Astrocyte (in vitro differentiated cells and primary cell): ENCODE data around the gene PLD4. TPM values are rescaled to one million over a fixed set of nuclear protein-coding genes. Genes with fewer than 3 reads are reported as not detected.

Experiments
- DNase-seq: peaks from one replicate; pipeline ENCODE4 v3.0.0-alpha.2; 2010; ENCODE audit warnings: low read depth
- FAIRE-seq: peaks from 2 replicates; lab custom pipeline; 2011; peaks lifted over from hg19 to GRCh38; lab: Jason Lieb, UNC
- H2AFZ ChIP-seq: 2 replicates; pipeline ENCODE4 v1.6.0; 2012; ENCODE audit warnings: low read depth, low read length, inconsistent platforms
- H3K27ac ChIP-seq: 2 replicates; pipeline ENCODE4 v1.5.1; 2011; ENCODE audit warnings: low read depth, low read length, inconsistent platforms
- H3K27me3 ChIP-seq: 2 replicates; pipeline ENCODE4 v1.6.0; 2011; ENCODE audit warnings: low read length, inconsistent platforms; ENCODE audit not compliant: insufficient read depth
- H3K36me3 ChIP-seq: 2 replicates; pipeline ENCODE4 v1.5.1; 2011; ENCODE audit warnings: low read length, inconsistent platforms; ENCODE audit not compliant: insufficient read depth
- H3K4me1 ChIP-seq: 2 replicates; pipeline ENCODE4 v1.5.1; 2011; ENCODE audit warnings: low read length, inconsistent platforms; ENCODE audit not compliant: insufficient read depth
- H3K4me2 ChIP-seq: 2 replicates; pipeline ENCODE4 v1.6.0; 2012; ENCODE audit warnings: low read length, inconsistent platforms
- H3K4me3 ChIP-seq: 2 replicates; pipeline ENCODE4 v1.5.1; 2011; ENCODE audit warnings: low read depth, mild to moderate bottlenecking, low read length, inconsistent platforms; ENCODE audit not compliant: insufficient read depth
- H3K79me2 ChIP-seq: 2 replicates; pipeline ENCODE4 v1.6.0; 2012; ENCODE audit warnings: mild to moderate bottlenecking, low read length, inconsistent platforms; ENCODE audit not compliant: insufficient read depth
- H3K9ac ChIP-seq: 2 replicates; pipeline ENCODE4 v1.6.0; 2012; ENCODE audit warnings: mild to moderate bottlenecking, low read length, inconsistent platforms
- H3K9me3 ChIP-seq: 2 replicates; pipeline ENCODE4 v1.5.1; 2012; ENCODE audit warnings: low read depth, mild to moderate bottlenecking, low read length, inconsistent platforms; ENCODE audit not compliant: insufficient read depth
- H4K20me1 ChIP-seq: 2 replicates; pipeline ENCODE4 v1.6.0; 2012; ENCODE audit warnings: low read length, inconsistent platforms; ENCODE audit not compliant: insufficient read depth
- H3K27ac Mint-ChIP-seq: one replicate; pipeline ENCODE4 v1.8.0; 2021; ENCODE audit warnings: mild to moderate bottlenecking, mixed read lengths; ENCODE audit not compliant: unreplicated experiment
- H3K27me3 Mint-ChIP-seq: one replicate; pipeline ENCODE4 v1.8.0; 2021; ENCODE audit warnings: low read depth, mixed read lengths; ENCODE audit not compliant: unreplicated experiment
- H3K36me3 Mint-ChIP-seq: one replicate; pipeline ENCODE4 v1.8.0; 2021; ENCODE audit warnings: low read depth, mixed read lengths; ENCODE audit not compliant: unreplicated experiment
- H3K4me1 Mint-ChIP-seq: one replicate; pipeline ENCODE4 v1.8.0; 2021; ENCODE audit warnings: low read depth, mixed read lengths; ENCODE audit not compliant: unreplicated experiment
- H3K4me3 Mint-ChIP-seq: one replicate; pipeline ENCODE4 v1.8.0; 2021; ENCODE audit warnings: mild to moderate bottlenecking, moderate library complexity, mixed read lengths; ENCODE audit not compliant: unreplicated experiment
- H3K9me3 Mint-ChIP-seq: one replicate; pipeline ENCODE4 v1.8.0; 2021; ENCODE audit warnings: mild to moderate bottlenecking, mixed read lengths; ENCODE audit not compliant: unreplicated experiment
- CTCF ChIP-seq: IDR thresholded peaks from 2 replicates; pipeline ENCODE4 v1.5.1; 2011; ENCODE audit warnings: low read depth, mild to moderate bottlenecking, inconsistent platforms, low read length, moderate library complexity; ENCODE audit not compliant: insufficient read depth
- EZH2 ChIP-seq: IDR thresholded peaks from 2 replicates; pipeline ENCODE4 v1.6.1; 2012; ENCODE audit warnings: mild to moderate bottlenecking, low read length, inconsistent platforms; ENCODE audit not compliant: insufficient read depth
- total RNA-seq: library from RNA; stranded (reverse); gene quantifications from 2 replicates; pipeline ENCODE4 v1.2.1, GENCODE V29; 2021

Gene PLD4
- total RNA-seq, 1 donor from 2014 or later = 0.14 TPM

DNA sequence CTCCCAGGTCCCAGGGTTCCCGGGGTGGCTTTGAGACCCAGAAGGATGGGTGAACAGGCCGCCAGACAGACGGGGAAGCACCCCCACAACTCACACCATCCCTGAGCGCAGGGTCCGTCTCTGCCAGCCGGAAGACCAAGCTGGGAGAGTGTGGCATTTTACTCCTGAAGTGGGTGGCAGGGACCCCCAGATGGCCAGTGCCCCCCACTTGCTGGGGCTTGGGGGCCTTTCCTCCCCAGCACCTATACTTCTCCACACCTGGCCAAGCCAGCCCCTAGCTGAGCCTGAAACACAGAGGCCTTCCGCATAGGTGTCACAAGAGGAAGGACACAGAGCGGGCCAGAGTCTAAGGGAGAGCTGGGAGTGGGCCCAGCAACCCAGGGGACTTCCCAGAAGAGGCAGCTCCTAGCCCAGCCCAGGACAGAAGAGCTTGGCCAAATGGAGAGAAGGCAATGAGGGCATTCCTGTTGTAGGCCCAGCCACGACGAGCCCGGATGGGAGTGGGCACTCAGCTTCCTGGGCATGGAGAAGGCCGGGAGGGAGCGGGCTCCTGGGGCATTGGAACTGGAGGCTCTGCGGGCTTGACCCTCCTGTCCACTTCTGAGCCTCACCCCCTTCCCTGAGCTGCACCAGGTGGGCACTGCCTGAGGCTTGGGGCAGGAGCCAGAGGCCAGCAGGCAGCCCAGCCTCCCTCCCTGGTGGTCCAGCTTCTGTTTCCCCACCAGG, 50.1 kb downstream of the PLD4 start:
- H4K20me1 ChIP-seq = peaks cover 16% of the 10 kb centered on the region
- H3K9ac ChIP-seq = no peak overlapping the region
- H3K79me2 ChIP-seq = peaks cover 15% of the 10 kb centered on the region
- H3K36me3 ChIP-seq = no peaks in the 10 kb centered on the region
- H3K27me3 Mint-ChIP-seq = peaks cover 14% of the 10 kb centered on the region
- H3K4me1 Mint-ChIP-seq = peaks cover 8% of the 10 kb centered on the region
- no peak overlapping the region for H3K27ac ChIP-seq
- no peaks in the 10 kb centered on the region for H3K27me3 ChIP-seq
- H3K9me3 ChIP-seq = no peaks in the 10 kb centered on the region
- no peak overlapping the region for H3K4me3 Mint-ChIP-seq
- DNase-seq (no peak), FAIRE-seq (no peak)
- no peak overlapping the region for H3K4me2 ChIP-seq
- no peak overlapping the region for H3K4me3 ChIP-seq
- H3K27ac Mint-ChIP-seq = no peak overlapping the region
- no peak for TF ChIP-seq EZH2
- TF ChIP-seq CTCF = no peak
- peaks cover 69% of the 10 kb centered on the region for H3K4me1 ChIP-seq
- H2AFZ ChIP-seq = no peak overlapping the region
- no peaks in the 10 kb centered on the region for H3K9me3 Mint-ChIP-seq
- H3K36me3 Mint-ChIP-seq = no peaks in the 10 kb centered on the region

GRCh38 chr14:104975481-104976197, 51.0 kb downstream of the PLD4 start:
- Mint-ChIP-seq H3K36me3 (no peaks in the 10 kb centered on the region), H3K9me3 (no peaks in the 10 kb centered on the region), H3K4me1 (peaks cover 8% of the 10 kb centered on the region), H3K27ac (no peak overlapping the region), H3K4me3 (no peak overlapping the region), H3K27me3 (peaks cover 18% of the 10 kb centered on the region)
- Histone ChIP-seq H4K20me1 (peaks cover 16% of the 10 kb centered on the region), H3K4me2 (no peak overlapping the region), H3K9ac (no peak overlapping the region), H3K9me3 (no peaks in the 10 kb centered on the region), H3K36me3 (no peaks in the 10 kb centered on the region), H3K4me3 (no peak overlapping the region), H3K79me2 (peaks cover 14% of the 10 kb centered on the region), H3K27ac (no peak overlapping the region), H3K27me3 (no peaks in the 10 kb centered on the region), H2AFZ (no peak overlapping the region), H3K4me1 (peaks cover 67% of the 10 kb centered on the region)
- no peak for FAIRE-seq
- no peak for DNase-seq
- TF ChIP-seq CTCF = no peak
- TF ChIP-seq EZH2 = no peak
